22Rv1 (cell line): ENCODE results near the gene PHF13.

Source experiments
- ZFX ChIP-seq: fragments of 450-650 bp; IDR thresholded peaks from 2 replicates; pipeline ENCODE4 v1.6.1; 2017; ENCODE audit warnings: antibody characterized with exemption, borderline replicate concordance
- TF ChIP-seq, protein P1 (sequence below): fragments of 450-650 bp; IDR thresholded peaks from 2 replicates; pipeline ENCODE4 v1.5.1; 2017; ENCODE audit warnings: mild to moderate bottlenecking

DNA sequence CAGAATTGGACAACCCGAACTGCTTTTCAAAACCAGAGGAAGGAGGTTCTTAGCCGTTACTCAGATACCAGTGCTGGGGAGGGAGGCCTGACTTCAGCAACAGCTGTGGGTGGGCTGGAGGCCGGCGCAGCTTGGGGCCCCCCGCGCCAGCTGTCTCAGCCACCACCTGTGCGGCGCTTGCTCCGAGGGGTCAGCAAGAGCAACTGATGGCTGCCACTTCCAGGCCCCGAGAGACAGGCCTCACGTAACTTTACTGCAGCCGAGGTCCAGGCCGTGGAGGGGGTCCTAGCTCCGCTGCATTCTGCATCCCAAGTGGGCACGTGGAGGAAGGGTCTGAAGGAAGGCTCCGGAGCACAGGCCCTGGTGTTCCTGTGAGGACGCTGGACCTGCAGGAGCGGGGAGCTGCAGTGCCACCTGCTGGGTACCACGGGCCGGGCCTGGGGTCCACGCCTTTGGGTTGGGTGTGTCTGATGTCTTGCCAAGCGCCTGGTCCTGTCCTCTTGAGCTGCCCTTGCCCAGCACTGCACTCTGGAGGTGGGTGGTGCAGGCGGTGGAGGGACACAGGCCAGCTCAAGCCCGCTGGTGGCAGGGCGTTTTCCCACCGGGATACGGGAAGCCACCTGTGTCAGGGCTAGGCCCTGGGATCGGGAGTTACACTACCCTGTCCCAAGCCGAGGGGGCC, 21.0 kb downstream of the PHF13 start:
- TF ChIP-seq, protein P1, sequence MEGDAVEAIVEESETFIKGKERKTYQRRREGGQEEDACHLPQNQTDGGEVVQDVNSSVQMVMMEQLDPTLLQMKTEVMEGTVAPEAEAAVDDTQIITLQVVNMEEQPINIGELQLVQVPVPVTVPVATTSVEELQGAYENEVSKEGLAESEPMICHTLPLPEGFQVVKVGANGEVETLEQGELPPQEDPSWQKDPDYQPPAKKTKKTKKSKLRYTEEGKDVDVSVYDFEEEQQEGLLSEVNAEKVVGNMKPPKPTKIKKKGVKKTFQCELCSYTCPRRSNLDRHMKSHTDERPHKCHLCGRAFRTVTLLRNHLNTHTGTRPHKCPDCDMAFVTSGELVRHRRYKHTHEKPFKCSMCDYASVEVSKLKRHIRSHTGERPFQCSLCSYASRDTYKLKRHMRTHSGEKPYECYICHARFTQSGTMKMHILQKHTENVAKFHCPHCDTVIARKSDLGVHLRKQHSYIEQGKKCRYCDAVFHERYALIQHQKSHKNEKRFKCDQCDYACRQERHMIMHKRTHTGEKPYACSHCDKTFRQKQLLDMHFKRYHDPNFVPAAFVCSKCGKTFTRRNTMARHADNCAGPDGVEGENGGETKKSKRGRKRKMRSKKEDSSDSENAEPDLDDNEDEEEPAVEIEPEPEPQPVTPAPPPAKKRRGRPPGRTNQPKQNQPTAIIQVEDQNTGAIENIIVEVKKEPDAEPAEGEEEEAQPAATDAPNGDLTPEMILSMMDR, result peak; percentile 49
- TF ChIP-seq ZFX, result no peak
